Motor neuron (in vitro differentiated cells): ENCODE results near the gene LARP6. TPM values are rescaled to one million over a fixed set of nuclear protein-coding genes. Genes with fewer than 3 reads are reported as not detected.
"Not testable (repeated sequence)": the region's sequence is repeated elsewhere in the genome, so short reads cannot be mapped to it uniquely, and the experiment has no call there.

Experiments
- ATAC-seq, 8 experiments: fragments of 200-7000 bp; cut with Tn5 transposase; replicated peaks in 6 of 8; 2 replicates each; pipeline ENCODE4 v1.8.0; 2021; ENCODE audit warnings: mild to moderate bottlenecking in 8 of 8, moderate library complexity in 8 of 8
- H3K27ac ChIP-seq, 2 donors: fragments of 250-450 bp; sonication (Bioruptor Pico); 2 replicates each; pipeline ENCODE4 v1.9.0; 2021; ENCODE audit warnings: antibody characterized with exemption in 2 of 2, mild to moderate bottlenecking in 2 of 2, moderate library complexity in 1 of 2
- H3K4me1 ChIP-seq, 2 donors: fragments of 250-450 bp; sonication (Bioruptor Pico); replicated peaks in 1 of 2; 2 replicates each; pipeline ENCODE4 v1.6.1; 2021; ENCODE audit warnings: antibody characterized with exemption in 2 of 2, mild to moderate bottlenecking in 2 of 2, moderate library complexity in 1 of 2
- H3K4me3 ChIP-seq, 5 donors: fragments of 250-450 bp; sonication (Bioruptor Pico); 2 replicates each; pipeline ENCODE4 v1.9.0; 2021; ENCODE audit warnings: antibody characterized with exemption in 5 of 5, mild to moderate bottlenecking in 5 of 5, moderate library complexity in 4 of 5
- WGBS, 10 experiments: fragments of 450-650 bp; shearing (Covaris generic); methylation state at CpG; one replicate each; pipeline ENCODE4 v1.0.0; 2022; 5-methylcytosine and 5-hydroxymethylcytosine counted together
- in situ Hi-C, 9 experiments: fragments of 400-800 bp; cut with MboI; loops; one replicate each; pipeline ENCODE4 v1.15.0; 2021; ENCODE audit warnings: low sequenced_read_pairs in 9 of 9, low pct_unique_long_range_greater_than_20kb in 2 of 9; ENCODE audit not compliant: unreplicated experiment in 9 of 9
- total RNA-seq, 8 experiments: library from RNA; unstranded; fragments of 300-600 nt; gene quantifications; 2 replicates each; pipeline versions ENCODE4 v1.2.3 to v1.2.4, GENCODE V29; 2022

The LARP6 gene
- total RNA-seq, 8 experiments from 2014 or later, result 13.9 to 38.5 (median 17.5) TPM

DNA sequence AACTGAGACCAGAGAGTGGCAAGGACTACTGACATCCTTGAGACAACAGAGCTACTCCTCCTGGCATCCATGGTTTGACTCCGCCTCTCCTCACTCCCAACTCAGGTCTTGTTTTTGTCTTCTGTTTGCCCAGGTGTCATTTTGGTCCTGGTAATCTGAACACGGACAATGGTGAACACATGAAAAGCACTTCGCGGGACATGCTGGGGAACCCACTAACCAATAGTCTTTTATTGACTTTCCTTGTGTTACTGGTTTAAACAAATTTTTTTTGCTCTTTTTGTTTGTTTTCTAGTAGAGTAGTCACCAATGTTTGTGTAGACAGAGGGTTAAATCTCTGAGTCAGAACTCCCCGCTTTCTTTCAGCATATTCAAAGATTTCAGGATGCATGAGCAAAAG is 38.4 kb downstream of the LARP6 start:
- WGBS, 10 experiments, result 20 to 93% (median 83%) methylated on average over 1 to 5 of the region's 5 CpGs; no CpG with 5 or more reads in 2 of the 10 experiments
- in situ Hi-C loops, result no loop called here
- no peak overlapping the region for H3K27ac ChIP-seq
- no peaks in the 10 kb centered on the region for H3K4me1 ChIP-seq
- ATAC-seq, result peak in 1 of 8 experiments; percentile 45
- no peak overlapping the region for H3K4me3 ChIP-seq

DNA sequence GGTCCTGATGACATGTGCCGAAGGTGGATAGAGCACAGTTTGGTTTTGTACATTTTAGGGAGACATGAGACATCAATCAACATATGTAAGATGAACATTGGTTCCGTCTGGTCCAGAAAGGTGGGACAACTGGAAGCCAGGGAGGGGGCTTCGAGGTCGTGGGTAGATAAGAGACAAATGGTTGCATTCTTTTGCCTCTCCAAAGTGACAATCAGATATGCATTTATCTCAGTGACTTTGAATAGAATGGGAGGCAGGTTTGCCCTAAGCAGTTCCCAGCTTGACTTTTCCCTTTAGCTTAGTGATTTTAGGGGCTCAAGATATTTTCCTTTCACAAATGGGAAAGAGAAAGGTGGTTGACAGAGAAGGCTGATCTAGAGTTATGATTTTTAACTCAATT is 38.9 kb downstream of the LARP6 start:
- ATAC-seq, H3K4me3 ChIP-seq, H3K27ac ChIP-seq, in situ Hi-C loops, H3K4me1 ChIP-seq: not testable (repeated sequence)
- WGBS, 10 experiments, result 25 to 90% (median 57%) methylated on average over 3 to 4 of the region's 4 CpGs; no CpG with 5 or more reads in 4 of the 10 experiments

DNA sequence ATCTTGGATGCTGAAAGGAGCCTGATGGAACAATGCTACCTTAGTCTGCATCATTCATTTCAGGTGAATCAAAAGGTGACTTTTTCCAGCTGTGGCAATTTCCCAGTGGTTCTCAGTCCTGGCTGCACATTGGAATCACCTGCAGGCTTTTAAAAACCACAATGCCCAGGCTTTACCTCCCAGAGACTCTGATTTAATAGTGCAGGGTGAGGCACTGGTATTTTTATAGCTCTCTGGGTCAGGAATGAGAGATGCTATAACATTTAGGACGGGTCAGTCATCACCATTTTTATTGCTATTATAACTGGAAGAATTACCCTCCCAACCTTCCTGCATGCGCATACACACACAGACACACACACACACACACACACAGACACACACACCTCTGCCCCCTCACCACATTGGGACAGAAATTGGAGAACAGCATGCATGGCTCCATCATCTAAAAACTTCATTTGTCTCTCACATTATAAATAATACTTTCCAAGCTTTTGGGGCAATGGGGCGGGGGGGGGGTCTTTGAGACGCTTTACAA is 41.1 kb downstream of the LARP6 start:
- WGBS, 10 experiments, result 17 to 100% (median 60%) methylated on average over 1 to 3 of the region's 4 CpGs; no CpG with 5 or more reads in 4 of the 10 experiments
- Histone ChIP-seq H3K4me3 (no peak overlapping the region), H3K27ac (no peak overlapping the region), H3K4me1 (no peaks in the 10 kb centered on the region)
- in situ Hi-C loops, result no loop called here
- ATAC-seq, result peak in 1 of 8 experiments; percentile 20

DNA sequence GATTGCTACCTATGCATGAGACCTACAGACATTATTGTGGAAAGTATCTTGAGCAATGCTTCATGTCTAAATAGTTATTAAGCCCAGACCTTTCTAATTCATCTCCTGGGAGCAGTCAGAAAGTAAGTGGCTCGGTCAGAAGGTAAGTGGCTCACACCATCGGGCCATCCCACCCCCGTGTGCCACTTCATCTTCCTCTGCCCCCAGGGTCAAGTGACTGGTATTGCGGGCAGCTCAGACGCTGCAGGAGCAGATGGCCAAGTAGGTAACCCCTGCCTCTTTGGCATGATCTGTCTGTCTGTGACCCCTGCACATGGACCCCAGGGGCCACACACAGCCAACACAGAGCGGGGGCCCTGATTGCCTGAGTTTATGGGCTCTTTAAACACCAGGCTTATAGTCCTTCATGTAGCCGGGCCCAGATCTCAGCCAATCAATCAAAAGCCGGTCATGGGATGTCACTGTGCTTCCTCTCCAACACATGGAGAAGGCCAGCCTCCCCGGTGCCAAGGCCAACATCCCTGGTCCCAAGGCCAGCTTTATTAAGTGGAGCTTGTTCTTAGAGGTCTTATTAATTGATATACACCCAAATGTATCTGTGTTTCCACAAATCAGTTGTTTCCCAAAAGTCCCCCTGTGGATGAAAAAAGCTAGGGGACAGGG is 42.9 kb downstream of the LARP6 start:
- no peak overlapping the region for H3K4me3 ChIP-seq
- WGBS, 10 experiments, result 33 to 96% (median 82%) methylated on average over 1 to 5 of the region's 9 CpGs; no CpG with 5 or more reads in 4 of the 10 experiments
- no peaks in the 10 kb centered on the region for H3K4me1 ChIP-seq
- in situ Hi-C loops, result no loop called here
- H3K27ac ChIP-seq, result no peak overlapping the region
- ATAC-seq, result no peak

DNA sequence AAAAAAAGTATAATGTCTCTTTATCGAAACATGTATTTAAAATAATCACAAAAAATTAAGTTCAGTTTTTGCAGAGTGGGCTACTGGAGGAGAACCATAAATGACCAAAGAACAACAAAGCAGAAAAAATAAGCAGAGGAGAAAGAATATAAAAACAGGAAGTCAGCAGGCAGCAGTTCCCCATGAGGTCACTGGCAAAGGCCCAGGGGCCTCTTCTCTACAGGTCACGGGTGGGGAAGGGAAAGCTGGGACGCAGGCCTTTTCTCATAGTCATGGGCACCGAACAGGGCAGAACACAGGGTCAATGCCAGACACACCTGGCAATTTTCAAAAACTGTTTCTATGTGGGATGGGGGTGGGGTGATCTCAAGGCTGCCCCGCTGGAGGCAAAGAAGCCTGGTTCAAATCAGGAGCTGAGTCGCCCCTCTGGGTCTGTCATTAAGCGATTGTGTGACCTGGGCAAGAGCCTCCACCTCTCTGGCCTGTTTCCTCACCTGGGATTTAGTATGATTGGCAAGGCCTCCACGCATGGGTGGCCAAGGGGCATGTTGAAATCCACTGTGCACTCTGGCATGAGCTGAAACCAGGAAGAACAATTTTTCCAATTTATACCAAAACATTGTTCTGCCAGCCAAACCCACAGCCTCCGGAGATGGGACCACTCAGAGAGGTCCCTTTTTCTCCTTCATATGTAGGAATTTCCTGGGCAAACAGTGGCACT is 46.8 kb downstream of the LARP6 start:
- 72 to 100% (median 89%) methylated on average over 1 to 6 of the region's 9 CpGs for WGBS, 10 experiments
- Histone ChIP-seq H3K27ac (no peak overlapping the region), H3K4me3 (no peak overlapping the region), H3K4me1 (no peaks in the 10 kb centered on the region)
- no peak for ATAC-seq
- in situ Hi-C loops, result loop anchor here in 1 of 9 experiments (10.0 kb wide), 1 partner anchor 122 kb away; no protein-coding TSS in a partner anchor

DNA sequence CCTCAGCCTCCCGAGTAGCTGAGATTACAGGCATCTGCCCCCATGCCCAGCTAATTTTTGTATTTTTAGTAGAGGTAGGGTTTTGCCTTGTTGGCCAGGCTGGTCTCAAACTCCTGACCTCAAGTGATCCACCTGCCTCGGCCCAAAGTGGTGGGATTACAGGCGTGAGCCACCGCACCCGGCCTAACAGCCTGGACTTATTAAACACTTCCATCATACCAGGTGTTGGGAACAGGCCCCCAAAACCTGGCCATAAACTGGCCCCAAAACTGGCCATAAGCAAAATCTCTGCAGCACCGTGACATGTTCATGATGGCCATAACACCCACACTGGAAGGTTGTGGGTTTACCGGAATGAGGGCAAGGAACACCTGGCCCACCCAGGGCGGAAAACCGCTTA is 49.6 kb downstream of the LARP6 start:
- H3K27ac ChIP-seq, H3K4me1 ChIP-seq, ATAC-seq, H3K4me3 ChIP-seq: not testable (repeated sequence)
- in situ Hi-C loops, result loop anchor here in 1 of 9 experiments (10.0 kb wide), 1 partner anchor 120 kb away; no protein-coding TSS in a partner anchor
- WGBS, 10 experiments, result 85 to 93% (median 91%) methylated on average over 3 to 7 of the region's 9 CpGs; no CpG with 5 or more reads in 4 of the 10 experiments

DNA sequence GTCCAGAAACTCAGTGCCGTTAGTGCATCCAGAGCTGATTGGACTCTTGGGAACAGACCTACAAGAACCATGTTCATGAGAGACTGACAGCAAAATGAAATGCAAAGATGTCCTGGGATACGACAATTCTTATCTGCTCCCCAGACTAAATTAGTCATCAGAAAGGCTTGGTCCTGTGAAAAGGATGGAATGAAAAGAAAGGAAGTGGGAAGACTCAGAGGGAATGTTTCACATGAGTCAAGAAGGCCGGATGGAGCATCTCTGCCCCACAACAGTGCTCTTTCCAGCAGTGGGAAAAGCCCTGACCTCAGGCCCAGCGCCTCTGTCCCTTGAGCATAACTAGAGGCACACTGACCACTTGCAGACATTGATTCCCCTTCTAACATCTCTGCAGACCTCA is 51.3 kb downstream of the LARP6 start:
- Histone ChIP-seq H3K4me1 (no peaks in the 10 kb centered on the region), H3K27ac (no peak overlapping the region), H3K4me3 (no peak overlapping the region)
- WGBS, 10 experiments, result 10 to 100% (median 72%) methylated on average over 1 to 4 of the region's 4 CpGs; no CpG with 5 or more reads in 2 of the 10 experiments
- in situ Hi-C loops, result loop anchor here in 1 of 9 experiments (10.0 kb wide), 1 partner anchor 118 kb away; no protein-coding TSS in a partner anchor
- ATAC-seq, result no peak

DNA sequence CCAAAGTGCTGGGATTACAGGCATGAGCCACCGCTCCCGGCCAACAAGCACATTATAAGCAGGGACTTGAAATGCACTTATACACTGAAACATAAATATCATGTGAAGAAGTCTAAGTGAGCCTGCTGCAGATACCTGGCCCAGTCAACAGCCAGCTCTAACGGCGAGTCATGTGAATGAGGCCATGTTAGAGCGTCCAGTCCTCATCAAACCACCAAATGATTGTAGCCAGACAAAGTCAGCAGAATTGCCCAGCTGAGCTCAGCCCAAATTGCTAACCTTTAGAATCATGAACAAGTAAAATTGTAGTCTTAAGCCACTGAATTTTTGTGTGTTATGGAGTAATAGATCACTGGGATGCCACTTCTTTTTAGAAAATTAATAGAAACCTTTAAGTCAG is 52.8 kb downstream of the LARP6 start:
- Histone ChIP-seq H3K4me3 (no peak overlapping the region), H3K4me1 (no peaks in the 10 kb centered on the region), H3K27ac (no peak overlapping the region)
- no peak for ATAC-seq
- WGBS, 10 experiments, result 92 to 100% (median 100%) methylated on average over 1 to 4 of the region's 5 CpGs; no CpG with 5 or more reads in 3 of the 10 experiments
- in situ Hi-C loops, result loop anchor here in 1 of 9 experiments (10.0 kb wide), 1 partner anchor 116 kb away; no protein-coding TSS in a partner anchor

DNA sequence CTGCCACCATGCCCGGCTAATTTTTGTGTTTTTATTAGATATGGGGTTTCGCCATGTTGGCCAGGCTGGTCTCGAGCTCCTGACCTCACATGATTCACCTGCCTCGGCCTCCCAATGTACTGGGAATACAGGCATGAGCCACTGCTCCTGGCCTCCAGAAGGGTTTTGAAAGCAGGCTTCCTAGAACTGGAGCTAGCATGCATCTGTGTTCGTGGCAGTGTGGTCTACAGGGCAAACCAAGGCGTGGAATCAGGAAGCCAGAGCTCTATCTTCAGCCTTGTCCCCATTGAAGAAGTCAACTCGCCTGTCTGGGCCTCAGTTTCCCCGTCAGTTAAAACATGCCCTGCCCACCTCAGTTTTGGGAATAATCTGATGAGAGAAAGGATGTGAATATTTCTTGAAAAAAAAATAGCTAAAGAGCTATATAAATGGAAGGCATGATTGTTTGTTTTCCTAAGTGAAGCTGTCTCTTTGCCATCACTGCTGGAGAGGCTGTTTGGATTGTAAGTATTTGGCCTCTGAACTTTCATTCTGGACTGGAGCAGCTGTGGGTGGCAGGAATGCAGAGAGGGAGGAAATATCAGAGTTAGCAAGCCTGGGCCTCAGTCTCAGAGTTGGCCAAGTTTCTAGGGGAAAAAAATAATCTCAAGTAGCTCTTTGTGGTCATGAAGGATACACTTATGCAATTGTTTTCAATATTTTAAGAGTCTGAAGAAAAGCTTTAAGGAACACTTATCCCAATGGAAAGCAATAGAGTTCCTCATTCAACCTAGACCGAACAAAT is 54.1 kb downstream of the LARP6 start:
- WGBS, 10 experiments, result 33 to 80% (median 74%) methylated on average over 1 to 6 of the region's 9 CpGs; no CpG with 5 or more reads in 2 of the 10 experiments
- Histone ChIP-seq H3K4me3 (no peak overlapping the region), H3K4me1 (no peaks in the 10 kb centered on the region), H3K27ac (no peak overlapping the region)
- in situ Hi-C loops, result loop anchor here in 1 of 9 experiments (10.0 kb wide), 1 partner anchor 115 kb away; no protein-coding TSS in a partner anchor
- peak in 2 of 8 experiments; percentile 14 to 55 for ATAC-seq

DNA sequence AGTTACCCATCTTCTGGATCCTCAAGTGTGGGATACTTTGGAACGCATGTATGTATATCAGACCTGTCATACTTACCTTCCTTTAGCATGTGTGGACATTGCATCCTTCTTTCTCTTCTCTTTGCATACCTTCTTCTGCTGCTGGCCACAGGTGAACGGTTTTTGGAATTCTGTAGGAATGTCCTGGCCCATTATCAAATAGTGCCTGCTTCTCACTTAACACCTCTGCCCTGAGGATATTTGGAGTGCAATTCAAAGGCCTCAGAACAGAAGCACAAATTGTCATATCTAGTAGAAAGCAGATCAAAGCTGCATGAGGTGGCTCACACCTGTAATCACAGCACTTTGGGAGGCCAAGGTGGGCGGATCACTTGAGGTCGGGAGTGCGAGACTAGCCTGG is 56.5 kb downstream of the LARP6 start:
- WGBS, 10 experiments, result 27 to 100% (median 87%) methylated on average over 1 to 5 of the region's 5 CpGs; no CpG with 5 or more reads in 3 of the 10 experiments
- no peak for ATAC-seq
- H3K4me1 ChIP-seq, result no peaks in the 10 kb centered on the region
- H3K27ac ChIP-seq, result no peak overlapping the region
- no peak overlapping the region for H3K4me3 ChIP-seq
- in situ Hi-C loops, result no loop called here

DNA sequence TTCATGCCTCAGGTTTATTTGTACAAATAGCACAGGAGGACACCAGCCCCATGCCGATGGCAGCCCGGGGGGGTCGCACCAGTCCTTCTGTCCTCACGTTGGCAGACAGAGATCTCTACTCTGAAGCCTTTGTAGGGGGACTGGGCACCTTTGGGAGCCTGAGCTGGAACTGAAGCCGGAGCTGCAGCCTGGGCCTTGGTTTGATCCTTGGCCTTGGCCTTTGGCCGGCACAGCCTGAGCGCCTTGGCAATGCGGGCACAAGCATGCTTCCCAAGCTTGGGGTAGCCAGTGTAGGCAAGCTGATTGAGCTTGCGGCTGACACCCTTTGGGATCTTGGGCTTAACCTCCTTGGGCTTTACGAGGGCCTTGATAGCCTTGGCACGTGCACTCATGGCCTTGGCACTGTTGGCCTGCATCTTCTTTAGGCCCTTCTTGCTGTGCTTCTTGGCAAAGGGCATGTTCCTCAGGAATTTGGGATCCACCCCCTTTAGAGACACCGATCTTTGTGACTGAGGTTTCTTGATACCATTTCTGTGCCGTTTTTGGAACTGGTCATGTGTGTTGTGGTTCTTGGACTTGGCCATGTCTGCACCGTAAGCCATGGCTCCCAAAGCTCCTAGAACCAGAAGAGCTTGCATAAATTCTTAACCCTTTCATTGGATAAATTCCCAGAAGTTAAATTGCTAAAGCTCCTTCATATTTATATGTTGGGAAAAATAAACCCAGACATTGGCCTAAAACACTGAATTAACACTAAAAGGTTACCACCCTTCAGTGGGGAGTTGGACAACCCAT is 57.2 kb downstream of the LARP6 start:
- no peak overlapping the region for H3K4me3 ChIP-seq
- WGBS, 10 experiments, result 50 to 94% (median 84%) methylated on average over 1 to 7 of the region's 14 CpGs; no CpG with 5 or more reads in 1 of the 10 experiments
- no peaks in the 10 kb centered on the region for H3K4me1 ChIP-seq
- ATAC-seq, result no peak
- H3K27ac ChIP-seq, result no peak overlapping the region
- in situ Hi-C loops, result no loop called here

DNA sequence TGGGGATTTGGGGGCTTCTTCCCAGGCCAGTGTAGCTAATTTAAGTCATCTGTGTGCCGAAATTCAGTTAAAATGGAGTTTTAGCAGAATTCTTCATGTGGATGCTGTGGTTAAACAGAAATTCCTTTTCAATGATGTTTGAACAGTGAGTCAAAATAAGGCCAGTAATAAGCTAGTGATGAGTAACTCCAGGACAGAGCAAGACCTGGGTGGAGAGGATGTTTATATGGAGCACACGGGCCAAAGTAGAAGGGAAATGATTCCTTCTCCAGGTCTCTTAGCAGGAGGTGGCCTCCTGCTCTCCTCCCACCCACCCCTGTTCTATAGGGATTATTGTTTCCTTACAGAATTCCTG is 58.7 kb downstream of the LARP6 start:
- Histone ChIP-seq H3K27ac (no peak overlapping the region), H3K4me3 (no peak overlapping the region), H3K4me1 (no peaks in the 10 kb centered on the region)
- 0 to 100% (median 79%) methylated on average over 1 to 2 of the region's 2 CpGs; no CpG with 5 or more reads in 4 of the 10 experiments for WGBS, 10 experiments
- ATAC-seq, result peak in 3 of 8 experiments; percentile 33 to 95 (median 94)
- in situ Hi-C loops, result no loop called here
